ENCODE data around the gene UBE2M.

The UBE2M gene

DNA sequence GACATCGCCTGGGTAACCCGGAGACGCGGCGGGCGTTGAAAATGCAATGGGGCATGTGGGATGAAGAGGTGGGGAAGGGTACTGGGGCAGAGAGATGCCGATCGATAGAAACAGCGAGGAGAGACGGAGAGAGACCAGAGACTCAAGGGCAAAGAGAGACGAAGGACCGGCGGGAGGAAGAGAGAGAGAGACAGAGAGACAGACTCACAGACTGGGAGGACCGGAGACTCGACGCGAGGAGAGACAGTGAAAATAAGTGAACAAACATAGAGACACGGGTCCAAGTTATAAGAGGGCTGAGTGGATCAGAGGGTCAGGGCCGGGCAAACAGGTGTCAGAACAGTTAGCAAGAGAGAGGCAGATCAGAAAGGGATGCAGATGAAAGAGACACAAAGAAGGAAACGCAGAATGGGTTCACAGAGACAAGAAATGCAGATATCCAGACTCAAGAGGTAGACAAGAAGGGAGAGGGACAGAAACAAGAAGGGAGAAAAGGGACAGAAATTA is 15.3 kb upstream of the UBE2M start:
- Mint-ChIP-seq H3K9me3 (no peaks in the 10 kb centered on the region), H3K4me1 (ENCODE audit: low read depth) (peaks cover 49% of the 10 kb centered on the region)

DNA sequence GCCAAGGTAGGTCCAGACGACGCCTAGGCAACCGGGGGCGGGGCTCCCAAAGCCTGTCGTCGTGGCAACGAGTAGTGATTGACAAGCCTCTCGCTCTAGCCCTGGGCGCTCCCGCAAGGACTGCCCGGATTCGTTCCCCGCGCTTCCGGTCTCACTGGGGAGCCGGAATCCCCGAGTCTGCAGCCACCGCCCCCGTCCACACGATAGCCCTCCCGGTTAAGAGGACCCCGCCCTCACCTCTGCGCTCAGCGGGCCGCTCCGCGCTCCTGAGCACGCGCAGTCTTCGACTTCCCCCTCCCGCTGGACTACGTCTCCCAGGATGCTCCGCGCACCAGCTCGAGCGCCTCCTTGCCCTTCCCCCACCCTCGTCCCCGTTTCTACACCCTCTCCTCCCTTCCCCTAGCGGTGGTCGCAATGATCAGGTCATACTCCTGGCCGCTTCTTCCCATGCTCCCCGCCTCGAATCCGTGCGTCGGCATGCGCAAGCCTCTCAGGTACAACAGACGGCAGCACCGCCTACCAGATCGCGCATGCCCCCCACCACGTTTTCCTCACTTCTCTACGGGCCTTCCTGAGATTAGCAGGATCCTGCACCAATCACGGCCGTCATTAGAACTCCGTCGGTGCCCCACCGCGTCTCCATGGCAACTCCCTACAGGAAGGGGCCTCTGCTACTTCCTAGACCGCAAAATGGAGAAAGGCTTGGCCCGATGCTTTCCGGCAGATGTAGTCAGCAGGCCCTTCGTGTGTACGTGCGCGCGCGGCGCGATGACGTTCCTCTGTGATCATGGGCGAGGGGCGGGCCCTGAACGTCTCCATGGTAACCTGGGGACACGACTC is 14.6 kb upstream of the UBE2M start, which contains the start of gene MZF1:
Gene MZF1, minus strand, starts transcription at position 518 of the 840 bp plus-strand sequence. CDS start 1,946 bp downstream, outside the sequence.
- no peaks in the 10 kb centered on the region for H3K9me3 Mint-ChIP-seq
- peaks cover 22% of the 10 kb centered on the region for H3K36me3 Mint-ChIP-seq (ENCODE audit: low read depth)
- H3K27me3 Mint-ChIP-seq, result no peaks in the 10 kb centered on the region
- peaks cover 42% of the 10 kb centered on the region for H3K4me1 Mint-ChIP-seq (ENCODE audit: low read depth)
- H3K4me3 Mint-ChIP-seq, result peak within 1 kb of the TSS; percentile 93
- peak within 1 kb of the TSS; percentile 100 for H3K27ac Mint-ChIP-seq

More for the DNA sequence above, 15.3 kb upstream of the UBE2M start:
- Mint-ChIP-seq H3K4me3 (peak overlapping the region; percentile 93), H3K36me3 (ENCODE audit: low read depth) (peaks cover 17% of the 10 kb centered on the region), H3K27me3 (no peaks in the 10 kb centered on the region), H3K27ac (peak overlapping the region; percentile 100)

DNA sequence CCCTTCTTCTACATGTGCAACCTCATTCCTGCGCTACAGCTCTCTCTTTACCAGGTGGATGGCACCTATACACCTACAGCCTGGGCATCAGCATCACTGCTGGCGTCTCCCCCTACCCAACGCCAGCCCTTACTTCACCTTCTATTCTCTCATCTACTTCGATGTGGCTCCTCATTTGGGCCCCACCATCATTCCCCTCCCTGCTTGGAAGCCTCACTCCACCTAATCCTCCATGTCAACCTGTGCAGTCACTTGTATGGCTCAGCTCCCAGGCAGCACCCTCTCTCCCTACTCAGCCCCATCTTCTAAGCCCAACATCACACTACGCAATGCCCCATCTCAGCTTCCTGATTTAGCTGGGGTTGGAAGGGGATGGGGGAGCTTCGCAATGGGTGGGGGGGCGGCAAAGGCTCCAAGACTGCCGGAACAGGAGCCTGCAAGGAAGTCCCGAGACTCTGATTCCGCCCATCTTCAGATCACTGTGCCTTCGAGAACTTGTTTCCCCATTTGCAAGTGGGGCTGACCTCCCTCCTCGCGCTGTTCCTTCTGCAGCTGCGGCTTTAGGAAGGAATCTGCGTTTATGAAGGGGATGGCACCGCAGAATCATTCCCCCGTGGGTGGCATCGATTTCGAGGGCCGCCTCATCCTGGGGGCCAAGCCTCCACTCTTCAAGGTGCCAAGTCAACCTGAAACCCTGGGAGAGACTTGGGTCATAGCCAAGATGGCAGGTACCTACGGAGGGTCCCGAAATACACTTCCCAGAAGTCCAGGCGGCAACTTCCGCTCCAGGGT is 13.8 kb upstream of the UBE2M start:
- H3K4me3 Mint-ChIP-seq, result peak overlapping the region; percentile 93
- peaks cover 36% of the 10 kb centered on the region for H3K4me1 Mint-ChIP-seq (ENCODE audit: low read depth)
- no peaks in the 10 kb centered on the region for H3K9me3 Mint-ChIP-seq
- H3K27ac Mint-ChIP-seq, result peak overlapping the region; percentile 100
- no peaks in the 10 kb centered on the region for H3K27me3 Mint-ChIP-seq
- peaks cover 27% of the 10 kb centered on the region for H3K36me3 Mint-ChIP-seq (ENCODE audit: low read depth)

DNA sequence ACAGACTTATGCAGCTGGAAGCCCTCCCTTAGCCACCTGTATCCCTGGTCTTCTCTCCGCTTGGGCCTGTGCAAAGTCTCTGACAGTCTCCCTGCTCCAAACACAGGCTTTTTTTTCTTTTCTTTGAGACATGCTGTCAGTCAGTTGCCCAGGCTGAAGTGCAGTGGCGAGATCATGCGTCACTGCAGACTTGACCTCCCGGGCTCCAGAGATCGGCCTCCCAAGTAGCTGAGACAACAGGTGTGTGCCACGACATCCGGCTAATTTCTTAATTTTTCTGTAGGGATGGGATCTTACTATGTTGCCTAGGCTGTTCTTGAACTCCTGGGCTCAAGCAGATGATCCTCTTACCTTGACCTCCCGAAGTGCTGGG is 13.2 kb upstream of the UBE2M start:
- Mint-ChIP-seq H3K36me3 (ENCODE audit: low read depth) (peaks cover 27% of the 10 kb centered on the region), H3K9me3 (no peaks in the 10 kb centered on the region), H3K27me3 (no peaks in the 10 kb centered on the region), H3K4me3 (no peak overlapping the region), H3K4me1 (ENCODE audit: low read depth) (peaks cover 36% of the 10 kb centered on the region), H3K27ac (peak overlapping the region; percentile 100)

DNA sequence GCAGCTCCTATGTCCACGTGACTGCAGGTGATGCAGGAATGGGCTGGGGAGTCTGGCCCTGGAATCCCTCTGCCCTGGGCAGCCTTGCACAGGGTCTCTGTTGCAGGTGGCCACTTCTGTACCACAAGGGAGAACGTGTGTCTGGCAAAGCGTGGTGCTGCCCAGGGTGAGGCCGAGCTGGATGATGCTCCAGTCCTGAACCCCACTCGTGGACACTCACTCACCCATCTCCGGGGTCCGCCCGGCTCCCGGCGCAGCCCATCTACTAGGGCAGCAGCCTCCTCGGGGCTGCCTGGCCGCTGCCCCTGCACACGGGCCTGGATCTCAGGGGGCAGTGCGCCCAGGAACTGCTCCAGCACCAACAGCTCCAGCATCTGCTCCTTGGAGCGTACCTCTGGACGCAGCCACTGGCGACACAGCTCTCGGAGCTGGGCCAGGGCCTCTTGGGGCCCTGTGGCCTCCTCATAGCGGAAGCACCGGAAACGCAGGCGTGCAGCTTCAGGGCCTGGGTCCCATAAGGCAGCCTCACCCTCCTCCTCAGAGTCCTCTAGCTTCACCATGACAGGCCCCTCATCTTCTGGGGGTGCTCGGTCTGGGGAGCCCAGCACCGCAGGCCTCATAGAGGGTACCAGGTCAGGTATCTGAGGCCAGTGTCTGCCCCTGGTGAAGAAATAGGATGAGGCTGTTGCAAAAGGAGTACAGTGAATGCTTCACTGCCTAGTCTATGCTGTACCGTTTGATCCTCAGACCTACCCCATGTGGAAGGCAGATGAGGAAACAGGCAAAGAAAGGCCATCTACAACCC is 12.6 kb upstream of the UBE2M start:
- no peak overlapping the region for H3K27ac Mint-ChIP-seq
- H3K27me3 Mint-ChIP-seq, result no peaks in the 10 kb centered on the region
- H3K36me3 Mint-ChIP-seq (ENCODE audit: low read depth), result peaks cover 27% of the 10 kb centered on the region
- H3K4me3 Mint-ChIP-seq, result no peak overlapping the region
- H3K9me3 Mint-ChIP-seq, result no peaks in the 10 kb centered on the region
- peaks cover 34% of the 10 kb centered on the region for H3K4me1 Mint-ChIP-seq (ENCODE audit: low read depth)

DNA sequence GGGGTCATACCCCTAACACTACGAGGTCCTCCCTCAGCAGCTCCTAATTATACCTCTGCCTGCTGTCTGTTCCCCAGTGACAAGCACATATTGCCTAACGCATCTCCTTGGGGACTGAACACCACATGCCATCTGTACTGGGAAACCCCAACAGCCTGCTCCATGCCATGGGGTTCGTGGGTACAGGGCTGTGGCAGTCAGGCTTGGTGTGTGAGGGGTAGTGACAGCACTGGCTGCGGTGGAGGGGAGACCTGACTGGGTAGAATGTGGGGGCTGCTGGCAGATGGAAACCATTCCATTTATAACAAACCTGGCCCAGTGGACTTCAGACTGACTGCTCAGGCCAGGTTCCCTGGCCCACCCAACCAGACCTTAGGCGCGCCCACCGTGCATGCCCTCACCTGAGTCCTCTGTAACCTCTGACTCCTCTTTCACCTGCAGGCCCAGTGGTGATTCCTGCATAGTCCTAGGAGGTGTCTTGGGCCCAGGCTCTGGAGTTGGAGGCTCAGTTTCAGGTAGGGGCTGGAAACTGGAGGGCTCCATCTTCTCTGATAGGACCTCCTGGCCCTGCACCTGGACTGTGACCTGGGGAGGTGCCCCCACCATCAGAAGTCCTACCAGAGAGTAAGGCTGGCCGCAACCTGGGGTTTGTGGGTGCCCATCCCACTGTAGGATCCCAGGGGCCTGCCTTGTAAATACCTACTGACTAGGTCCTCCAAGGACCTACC is 11.7 kb upstream of the UBE2M start:
- no peaks in the 10 kb centered on the region for H3K27me3 Mint-ChIP-seq
- peaks cover 30% of the 10 kb centered on the region for H3K4me1 Mint-ChIP-seq (ENCODE audit: low read depth)
- no peaks in the 10 kb centered on the region for H3K9me3 Mint-ChIP-seq
- H3K4me3 Mint-ChIP-seq, result no peak overlapping the region
- H3K27ac Mint-ChIP-seq, result no peak overlapping the region
- H3K36me3 Mint-ChIP-seq (ENCODE audit: low read depth), result peaks cover 27% of the 10 kb centered on the region

DNA sequence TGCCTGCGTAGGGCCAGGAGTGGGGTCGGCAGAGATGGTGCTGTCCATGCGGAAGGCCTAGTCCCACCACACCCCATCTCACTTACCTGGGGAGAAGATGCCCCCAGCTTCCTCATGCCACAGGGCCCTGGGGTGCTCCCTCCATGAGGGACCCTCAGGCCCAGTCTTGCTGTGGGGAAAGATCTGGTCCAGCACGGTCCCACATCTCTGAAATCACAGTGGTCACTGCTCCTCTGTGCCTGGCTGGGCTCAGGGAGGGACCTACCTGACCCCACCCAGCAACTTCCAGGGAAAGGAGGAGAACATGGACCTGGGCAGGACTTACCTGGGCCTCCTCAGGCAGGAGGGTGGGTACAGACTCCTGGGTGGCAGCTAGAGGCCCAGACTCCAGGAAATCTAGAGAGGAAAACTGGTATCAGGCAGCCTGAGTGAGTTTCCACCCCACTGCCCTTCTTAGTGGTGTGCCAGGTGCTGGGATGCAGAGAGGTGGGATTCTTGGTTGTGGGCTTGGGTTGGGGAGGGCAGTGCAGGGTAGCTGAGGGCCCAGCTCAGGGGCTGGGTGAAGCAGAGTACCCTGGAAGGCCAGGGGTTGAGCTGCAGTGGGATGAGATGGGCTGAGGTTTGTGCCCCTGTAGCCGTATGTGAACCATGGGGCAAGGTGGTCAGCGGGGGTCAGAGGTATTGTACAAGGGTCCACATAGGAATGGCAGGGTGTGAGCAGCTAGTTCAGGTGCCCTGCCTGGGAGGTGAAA is 11.0 kb upstream of the UBE2M start:
- Mint-ChIP-seq H3K4me1 (ENCODE audit: low read depth) (peaks cover 29% of the 10 kb centered on the region), H3K27ac (peak overlapping the region; percentile 8), H3K4me3 (no peak overlapping the region), H3K9me3 (no peaks in the 10 kb centered on the region), H3K27me3 (no peaks in the 10 kb centered on the region), H3K36me3 (ENCODE audit: low read depth) (peaks cover 31% of the 10 kb centered on the region)

DNA sequence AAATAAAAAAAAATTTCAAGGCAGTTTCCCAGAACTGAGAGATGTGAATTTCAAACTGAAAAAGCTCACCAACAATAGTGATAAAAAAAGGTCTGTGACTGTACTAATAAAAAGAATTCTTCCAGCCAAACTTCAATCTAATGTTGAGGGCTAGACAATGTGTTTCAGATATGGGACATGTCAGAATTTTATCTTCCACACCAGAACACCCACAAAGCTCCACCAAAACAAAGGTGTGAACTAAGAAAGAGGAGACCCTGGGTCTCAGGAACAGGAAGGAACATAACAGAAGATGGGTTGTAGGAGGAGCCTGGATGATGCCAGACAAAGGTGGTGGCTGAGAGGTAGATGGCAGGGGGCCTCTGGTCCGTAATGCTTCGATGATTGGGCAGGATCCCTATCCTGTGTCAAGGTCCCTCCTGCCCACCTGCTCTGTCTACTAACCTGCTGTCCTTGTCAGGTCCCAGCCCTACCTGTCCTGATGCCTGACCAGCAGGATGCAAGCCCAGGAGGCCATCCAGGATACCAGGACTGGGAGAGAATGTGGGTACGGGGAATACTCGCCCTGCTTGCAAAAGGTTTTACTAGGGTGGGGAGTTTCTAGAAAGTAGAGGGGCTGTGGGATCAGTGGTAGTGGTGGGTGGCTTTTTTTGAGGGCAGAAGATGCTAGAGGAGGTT is 10.2 kb upstream of the UBE2M start:
- Mint-ChIP-seq H3K9me3 (no peaks in the 10 kb centered on the region), H3K4me1 (ENCODE audit: low read depth) (peaks cover 26% of the 10 kb centered on the region), H3K36me3 (ENCODE audit: low read depth) (peaks cover 33% of the 10 kb centered on the region), H3K27ac (peak overlapping the region; percentile 8), H3K4me3 (no peak overlapping the region), H3K27me3 (no peaks in the 10 kb centered on the region)

DNA sequence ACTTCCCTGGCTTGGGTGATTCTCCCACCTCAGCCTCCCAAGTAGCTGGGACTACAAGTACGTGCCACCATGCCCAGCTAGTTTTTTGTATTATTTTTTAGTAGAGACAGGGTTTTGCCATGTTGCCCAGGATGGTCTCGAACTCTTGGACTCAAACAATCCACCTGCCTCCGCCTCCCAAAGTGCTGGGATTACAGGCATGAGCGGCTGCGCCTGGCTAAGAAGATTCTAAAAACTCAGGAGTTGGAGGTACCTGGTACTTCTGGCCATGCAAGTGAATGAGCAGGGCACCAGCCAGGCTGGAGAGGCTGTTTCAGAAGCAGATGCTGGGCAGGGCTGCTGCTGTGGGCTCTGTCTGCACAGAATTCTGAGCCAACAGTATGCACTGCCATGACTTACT is 8.6 kb upstream of the UBE2M start:
- no peak overlapping the region for H3K27ac Mint-ChIP-seq
- peaks cover 27% of the 10 kb centered on the region for H3K4me1 Mint-ChIP-seq (ENCODE audit: low read depth)
- peaks cover 31% of the 10 kb centered on the region for H3K36me3 Mint-ChIP-seq (ENCODE audit: low read depth)
- no peaks in the 10 kb centered on the region for H3K27me3 Mint-ChIP-seq
- no peaks in the 10 kb centered on the region for H3K9me3 Mint-ChIP-seq
- no peak overlapping the region for H3K4me3 Mint-ChIP-seq

DNA sequence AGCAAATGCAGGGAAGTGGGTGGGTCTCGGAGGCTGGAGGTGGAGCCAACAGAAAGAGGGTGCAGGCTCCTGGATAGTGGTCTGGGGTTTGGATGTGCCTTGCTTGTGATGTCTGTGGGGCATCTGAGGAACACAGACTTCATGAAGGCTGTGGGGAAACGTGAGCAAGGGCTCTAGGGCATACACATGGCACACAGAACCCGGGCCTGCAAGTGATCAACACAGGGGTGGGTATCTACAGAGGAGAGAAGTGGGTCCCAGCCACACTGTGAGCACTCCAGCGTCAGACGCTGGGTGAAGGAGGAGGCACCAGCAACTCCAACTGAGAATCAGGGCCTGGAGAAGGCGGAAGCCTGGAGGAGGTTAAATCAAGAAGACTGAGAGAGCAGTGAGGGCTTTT is 5.4 kb upstream of the UBE2M start:
- no peaks in the 10 kb centered on the region for H3K9me3 Mint-ChIP-seq
- peak overlapping the region; percentile 81 for H3K4me3 Mint-ChIP-seq
- H3K36me3 Mint-ChIP-seq (ENCODE audit: low read depth), result peaks cover 24% of the 10 kb centered on the region
- peak overlapping the region; percentile 30 for H3K27ac Mint-ChIP-seq
- peaks cover 43% of the 10 kb centered on the region for H3K4me1 Mint-ChIP-seq (ENCODE audit: low read depth)
- no peaks in the 10 kb centered on the region for H3K27me3 Mint-ChIP-seq

DNA sequence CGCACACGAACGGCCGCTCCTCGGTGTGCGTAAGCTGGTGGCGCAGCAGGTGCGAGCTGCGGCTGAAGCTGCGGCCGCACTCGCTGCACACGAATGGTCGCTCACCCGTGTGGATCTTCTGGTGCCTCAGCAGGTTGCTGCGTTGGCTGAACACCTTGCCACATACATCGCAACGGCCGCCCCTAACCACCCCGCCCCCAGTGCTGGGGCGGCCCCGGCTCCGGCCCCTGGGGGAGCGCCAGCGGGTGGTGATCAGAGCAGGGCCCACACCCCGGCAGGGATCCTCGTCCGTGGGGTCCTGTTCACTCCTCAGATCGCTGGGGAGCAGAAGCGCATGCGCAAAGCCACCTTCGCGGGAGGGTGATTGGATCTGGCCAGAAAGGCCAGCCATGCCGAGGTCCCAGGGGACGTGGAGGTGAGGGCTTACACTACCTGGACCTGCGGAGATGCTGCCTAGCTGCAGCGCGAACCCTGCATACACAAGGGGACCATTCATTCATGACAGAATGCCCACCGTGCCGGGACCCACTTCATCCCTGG is 4.7 kb upstream of the UBE2M start:
- Mint-ChIP-seq H3K9me3 (no peaks in the 10 kb centered on the region), H3K27ac (peak overlapping the region; percentile 67), H3K27me3 (no peaks in the 10 kb centered on the region), H3K4me1 (ENCODE audit: low read depth) (peaks cover 43% of the 10 kb centered on the region), H3K36me3 (ENCODE audit: low read depth) (peaks cover 20% of the 10 kb centered on the region), H3K4me3 (peak overlapping the region; percentile 81)

DNA sequence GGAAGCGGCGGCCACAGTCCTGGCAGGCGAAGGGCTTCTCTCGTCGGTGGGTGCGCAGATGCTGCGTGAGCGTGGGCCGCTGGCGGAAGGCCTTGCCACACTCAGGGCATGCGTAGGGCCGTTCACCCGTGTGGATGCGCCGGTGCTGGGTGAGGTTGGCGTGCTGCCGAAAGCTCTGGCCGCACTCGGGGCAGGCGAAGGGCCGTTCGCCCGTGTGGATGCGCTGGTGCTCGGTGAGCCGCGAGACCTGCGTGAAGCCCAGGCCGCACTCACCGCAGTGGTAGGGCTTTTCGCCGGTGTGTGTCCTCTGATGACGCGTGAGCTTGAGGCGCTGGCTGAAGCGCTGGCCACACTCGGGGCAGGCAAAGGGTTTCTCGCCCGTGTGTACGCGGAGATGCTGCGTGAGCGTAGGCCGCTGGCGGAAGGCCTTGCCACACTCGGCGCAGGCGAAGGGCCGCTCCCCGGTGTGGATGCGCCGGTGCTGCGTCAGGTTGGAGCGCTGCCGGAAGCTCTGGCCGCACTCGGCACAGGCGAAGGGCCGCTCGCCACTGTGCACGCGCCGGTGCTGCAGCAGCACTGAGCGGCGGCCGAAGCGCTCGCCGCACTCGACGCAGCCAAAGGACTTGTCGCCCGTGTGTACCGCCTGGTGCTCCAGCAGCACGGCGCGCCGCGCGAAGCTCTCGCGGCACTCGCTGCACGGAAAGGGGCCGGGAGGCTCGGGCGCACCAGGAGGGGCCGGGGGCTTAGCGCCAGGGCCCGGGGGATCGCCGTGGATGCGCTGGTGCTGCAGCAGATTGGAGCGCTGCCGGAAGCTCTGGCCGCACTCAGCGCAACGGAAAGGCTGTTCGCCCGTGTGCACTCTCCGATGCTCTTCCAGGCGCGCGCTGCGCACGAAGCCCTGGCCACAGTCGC is 4.0 kb upstream of the UBE2M start:
- H3K4me3 Mint-ChIP-seq, result peak overlapping the region; percentile 81
- no peaks in the 10 kb centered on the region for H3K27me3 Mint-ChIP-seq
- no peaks in the 10 kb centered on the region for H3K9me3 Mint-ChIP-seq
- peaks cover 22% of the 10 kb centered on the region for H3K36me3 Mint-ChIP-seq (ENCODE audit: low read depth)
- peak overlapping the region; percentile 82 for H3K27ac Mint-ChIP-seq
- peaks cover 48% of the 10 kb centered on the region for H3K4me1 Mint-ChIP-seq (ENCODE audit: low read depth)
